Fibroblast of peridontal ligament (primary cell): Measurements from ENCODE around the gene MCM7.

Source experiments
- DNase-seq: peaks from one replicate; pipeline ENCODE4 v3.0.0-alpha.2; 2010; ENCODE audit errors: extremely low read depth

The MCM7 gene

GRCh38 chr7:100122568-100122967, 21.4 kb upstream of the MCM7 start:
- DNase-seq = no peak

GRCh38 chr7:100122067-100122466, 20.9 kb upstream of the MCM7 start:
- no peak for DNase-seq

GRCh38 chr7:100120733-100121036, 19.5 kb upstream of the MCM7 start:
- DNase-seq = no peak

- peak; percentile 60 for DNase-seq
Measured at GRCh38 chr7:100119970-100120732, 19.0 kb upstream of the MCM7 start.

GRCh38 chr7:100119072-100119969, 18.1 kb upstream of the MCM7 start, which contains the start of the genes CNPY4 and TAF6:
Gene CNPY4 (plus strand): TSS chr7:100119634. CDS start chr7:100119745, 111 bp downstream.
Gene TAF6 (minus strand): TSS chr7:100119358. CDS start chr7:100114209, 5,149 bp downstream.
- peak; percentile 97 for DNase-seq

GRCh38 chr7:100118388-100119071, 17.3 kb upstream of the MCM7 start:
- no peak for DNase-seq

- no peak for DNase-seq
Measured at GRCh38 chr7:100115026-100115425, 13.8 kb upstream of the MCM7 start.

GRCh38 chr7:100111914-100112313, 10.7 kb upstream of the MCM7 start:
- no peak for DNase-seq

GRCh38 chr7:100111156-100111555, 10.0 kb upstream of the MCM7 start:
- DNase-seq = no peak

GRCh38 chr7:100109521-100110163, 8.4 kb upstream of the MCM7 start:
- no peak for DNase-seq

GRCh38 chr7:100107890-100108289, 6.7 kb upstream of the MCM7 start:
- no peak for DNase-seq

- DNase-seq = no peak
Measured at GRCh38 chr7:100107125-100107737, 6.0 kb upstream of the MCM7 start.

- DNase-seq = no peak
Measured at GRCh38 chr7:100106633-100107032, 5.4 kb upstream of the MCM7 start.

GRCh38 chr7:100105534-100105933, 4.3 kb upstream of the MCM7 start:
- no peak for DNase-seq

GRCh38 chr7:100102950-100103840, 2.0 kb upstream of the MCM7 start:
- DNase-seq = peak; percentile 29

GRCh38 chr7:100100420-100101015, 679 bp downstream of the MCM7 start:
- DNase-seq = peak; percentile 96

GRCh38 chr7:100099452-100099851, 1.7 kb downstream of the MCM7 start:
- DNase-seq = no peak

- DNase-seq = no peak
Measured at GRCh38 chr7:100098913-100099312, 2.3 kb downstream of the MCM7 start.

- DNase-seq = no peak
Measured at GRCh38 chr7:100095704-100096103, 5.5 kb downstream of the MCM7 start.

GRCh38 chr7:100095289-100095688, 5.9 kb downstream of the MCM7 start:
- no peak for DNase-seq
